HG02840 (cell line): Measurements from ENCODE around the gene TRPM6.

ENCODE experiments used
- ATAC-seq: cut with Tn5 transposase; IDR thresholded peaks from one replicate; pipeline ENCODE4 v1.9.1; 2021; ENCODE audit warnings: mild to moderate bottlenecking, moderate library complexity, moderate number of reproducible peaks; ENCODE audit not compliant: unreplicated experiment, low FRiP score

TRPM6 gene

GRCh38 chr9:74728176-74728575 is 159.5 kb downstream of the TRPM6 start:
- no peak for ATAC-seq

GRCh38 chr9:74726581-74726980 is 161.1 kb downstream of the TRPM6 start:
- ATAC-seq: no peak

GRCh38 chr9:74724317-74724716 is 163.4 kb downstream of the TRPM6 start:
- no peak for ATAC-seq

DNA sequence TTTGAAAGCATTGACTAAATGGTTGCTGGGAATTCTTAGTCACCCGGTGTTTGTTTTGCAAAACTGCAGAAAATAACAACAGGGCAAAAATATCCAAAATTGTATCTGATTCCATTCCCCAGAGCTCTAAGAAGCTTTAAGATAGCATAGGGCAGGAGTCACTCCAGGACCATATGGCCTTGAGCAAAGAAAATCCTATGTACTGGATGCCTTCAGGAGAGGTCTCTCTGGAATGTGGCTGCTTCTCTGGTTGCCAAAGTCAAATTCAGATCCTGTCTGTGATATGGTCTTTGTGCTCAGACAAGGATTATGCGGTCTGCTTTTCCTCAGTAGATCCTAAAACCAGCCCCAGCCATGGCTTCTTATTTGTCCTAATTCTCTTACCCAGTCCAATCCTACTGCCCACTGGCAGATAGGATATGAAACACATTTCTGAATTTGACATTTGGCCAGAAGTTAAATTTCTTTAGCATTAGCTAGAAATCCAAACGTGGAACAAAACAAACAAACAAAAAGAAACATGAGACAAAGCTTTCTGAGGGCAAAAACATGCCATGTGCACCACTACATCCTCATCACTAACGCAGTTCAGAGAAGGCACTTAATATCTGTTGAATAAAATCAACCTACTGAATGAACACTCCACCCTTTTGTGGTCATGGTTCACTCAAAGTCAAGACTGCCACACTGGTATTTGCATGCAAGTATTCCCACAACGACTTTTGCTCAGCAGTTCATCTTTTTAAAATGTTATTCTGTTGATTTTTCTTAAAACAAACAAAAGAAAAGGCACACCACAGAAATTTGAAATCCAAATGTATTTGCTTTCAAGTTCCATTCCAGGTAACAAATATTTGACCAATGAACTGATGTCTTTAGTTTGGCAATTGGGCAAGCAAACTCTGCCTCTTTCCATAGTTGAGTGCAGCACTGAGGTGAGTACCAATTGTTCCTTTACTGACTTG is 165.7 kb downstream of the TRPM6 start:
- ATAC-seq: no peak

GRCh38 chr9:74719306-74719705 is 168.4 kb downstream of the TRPM6 start:
- no peak for ATAC-seq

DNA sequence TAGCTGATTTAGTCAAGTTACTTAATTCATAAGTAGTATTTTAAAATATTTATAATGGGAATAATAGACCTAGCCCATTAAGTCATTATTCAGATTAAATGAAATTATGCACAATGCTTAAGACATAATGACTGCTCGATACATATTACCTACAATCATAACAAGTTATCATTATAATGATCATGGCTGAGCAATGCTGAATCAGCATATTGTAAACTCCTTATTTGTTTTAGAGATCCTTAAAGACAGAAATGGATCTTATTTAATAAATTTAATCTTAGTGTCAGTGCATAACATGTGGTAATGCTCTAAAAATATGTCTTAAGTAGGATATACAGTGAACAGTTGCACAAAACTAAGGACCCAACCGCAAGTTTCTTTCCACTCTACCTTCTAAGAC is 169.0 kb downstream of the TRPM6 start:
- no peak for ATAC-seq

- ATAC-seq: no peak
Observed at GRCh38 chr9:74711341-74711740, 176.4 kb downstream of the TRPM6 start.

DNA sequence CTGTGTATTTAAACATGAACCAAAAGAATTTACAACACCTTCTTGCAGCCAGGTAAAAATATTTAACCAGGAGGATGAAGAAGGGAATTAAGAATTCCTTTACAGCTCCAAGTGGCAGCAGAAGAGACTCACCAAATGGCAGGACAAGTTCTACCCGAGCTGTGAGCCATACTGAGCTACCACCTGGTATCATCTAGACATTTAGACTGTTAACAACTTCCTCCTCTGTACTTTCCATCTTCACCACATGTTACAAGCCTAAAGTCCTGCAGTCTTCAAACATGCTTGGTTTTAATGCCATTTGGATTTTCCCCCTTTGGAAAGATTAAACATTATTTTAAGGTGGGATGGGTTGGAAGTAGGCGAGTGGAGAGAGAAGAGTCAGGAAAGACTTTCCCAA is 190.2 kb downstream of the TRPM6 start:
- no peak for ATAC-seq

DNA sequence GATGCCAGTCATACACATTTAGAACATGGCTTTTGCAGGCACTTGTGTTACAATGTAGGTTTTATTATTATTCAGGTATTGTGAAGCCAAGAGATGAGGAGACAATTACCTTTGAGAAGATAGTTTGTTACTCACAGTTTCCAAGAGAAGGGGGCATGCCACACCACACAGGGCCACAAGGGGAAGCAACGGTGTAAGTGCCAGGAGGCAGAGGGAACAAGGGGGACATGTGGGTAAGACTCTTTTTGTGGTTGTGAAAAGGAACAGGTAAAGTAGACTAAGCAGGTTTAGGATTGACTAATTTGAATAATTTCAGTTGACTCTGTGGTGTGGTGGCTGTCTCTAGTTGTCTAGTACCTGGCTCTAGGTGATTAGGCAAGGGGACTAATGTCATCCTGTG is 191.2 kb downstream of the TRPM6 start:
- ATAC-seq: no peak

DNA sequence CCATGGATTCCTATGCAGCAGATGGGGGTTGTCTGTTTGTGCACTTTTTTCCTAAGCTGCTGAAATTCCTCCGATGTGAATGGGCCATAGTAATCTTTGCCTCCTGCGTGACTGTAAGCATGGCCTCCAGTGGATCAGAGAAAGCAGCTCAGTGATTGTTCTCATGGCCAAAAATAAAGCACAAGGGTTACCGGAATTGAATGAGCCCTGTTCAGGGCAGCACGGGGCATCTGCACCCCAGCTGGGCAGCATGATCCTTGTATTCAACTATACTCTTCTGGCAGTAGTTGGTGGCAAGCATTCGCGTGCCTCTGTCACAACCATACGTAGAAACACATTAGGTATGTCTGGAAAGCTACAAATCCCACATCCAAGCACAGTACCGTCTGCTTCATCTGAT is 196.7 kb downstream of the TRPM6 start:
- ATAC-seq: no peak

- no peak for ATAC-seq
Observed at GRCh38 chr9:74683322-74683721, 204.4 kb downstream of the TRPM6 start.

DNA sequence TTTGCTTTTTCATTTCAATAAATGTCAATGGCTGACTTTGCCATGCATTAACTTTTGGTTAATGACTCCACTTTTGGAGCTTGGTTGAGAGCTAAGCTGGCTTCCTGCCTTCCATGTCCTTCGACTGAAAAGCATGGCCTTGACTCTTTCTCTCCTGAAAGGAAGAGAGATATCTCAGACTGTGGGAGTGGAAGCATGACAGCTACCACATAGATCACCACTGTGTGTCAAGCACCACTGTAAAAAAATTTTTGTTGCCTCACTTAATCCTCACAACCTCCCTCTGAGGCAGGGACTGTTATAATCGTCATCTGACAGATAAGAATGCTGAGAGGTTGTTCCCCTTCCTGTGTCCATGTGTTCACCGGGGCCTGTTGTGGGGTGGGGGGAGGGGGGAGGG is 205.8 kb downstream of the TRPM6 start:
- no peak for ATAC-seq

GRCh38 chr9:74674077-74674476 is 213.6 kb downstream of the TRPM6 start:
- no peak for ATAC-seq
